ENCODE data around the gene SLC23A1.
"Not testable (repeated sequence)": the region's sequence is repeated elsewhere in the genome, so short reads cannot be mapped to it uniquely, and the experiment has no call there.

SLC23A1 gene

GRCh38 chr5:139389701-139390638, 6.9 kb upstream of the SLC23A1 start, which contains the start of gene MZB1:
MZB1 (minus strand) TSS chr5:139389913; CDS start chr5:139389856, 57 bp downstream.
- FAIRE-seq (no peak), DNase-seq (ENCODE audit: insufficient read length, low spot score) (no peak)
- no peak for TF ChIP-seq POLR2A (IDR thresholded peaks at IDR 0.05; ENCODE audit: low read depth, low read length)

- FAIRE-seq = no peak
- no peak for DNase-seq (ENCODE audit: insufficient read length, low spot score)
Measured at GRCh38 chr5:139388198-139388821, 5.2 kb upstream of the SLC23A1 start.

GRCh38 chr5:139387611-139388197, 4.6 kb upstream of the SLC23A1 start:
- DNase-seq (ENCODE audit: insufficient read length, low spot score) (no peak), FAIRE-seq (no peak)
- TF ChIP-seq POLR2A (IDR thresholded peaks at IDR 0.05; ENCODE audit: low read depth, low read length) = no peak

More at GRCh38 chr5:139388198-139388821, 5.2 kb upstream of the SLC23A1 start:
- no peak for TF ChIP-seq POLR2A (IDR thresholded peaks at IDR 0.05; ENCODE audit: low read depth, low read length)

GRCh38 chr5:139386956-139387355, 3.9 kb upstream of the SLC23A1 start:
- DNase-seq (ENCODE audit: insufficient read length, low spot score); FAIRE-seq: not testable (repeated sequence)

- DNase-seq (ENCODE audit: insufficient read length, low spot score) (no peak), FAIRE-seq (no peak)
- TF ChIP-seq POLR2A (IDR thresholded peaks at IDR 0.05; ENCODE audit: low read depth, low read length) = no peak
Measured at GRCh38 chr5:139386050-139386438, 2.9 kb upstream of the SLC23A1 start.

GRCh38 chr5:139385061-139386049, 2.3 kb upstream of the SLC23A1 start:
- no peak for TF ChIP-seq POLR2A (IDR thresholded peaks at IDR 0.05; ENCODE audit: low read depth, low read length)
- no peak for FAIRE-seq
- DNase-seq (ENCODE audit: insufficient read length, low spot score) = no peak

- FAIRE-seq (no peak), DNase-seq (ENCODE audit: insufficient read length, low spot score) (no peak)
- TF ChIP-seq POLR2A (IDR thresholded peaks at IDR 0.05; ENCODE audit: low read depth, low read length) = no peak
Measured at GRCh38 chr5:139384591-139385051, 1.5 kb upstream of the SLC23A1 start.

- TF ChIP-seq POLR2A (IDR thresholded peaks at IDR 0.05; ENCODE audit: low read depth, low read length) = no peak
- FAIRE-seq (no peak), DNase-seq (ENCODE audit: insufficient read length, low spot score) (no peak)
Measured at GRCh38 chr5:139383993-139384590, 995 bp upstream of the SLC23A1 start.

GRCh38 chr5:139382807-139383206, 290 bp downstream of the SLC23A1 start:
- FAIRE-seq (no peak), DNase-seq (ENCODE audit: insufficient read length, low spot score) (no peak)
- TF ChIP-seq POLR2A (IDR thresholded peaks at IDR 0.05; ENCODE audit: low read depth, low read length) = no peak

- DNase-seq (ENCODE audit: insufficient read length, low spot score) (no peak), FAIRE-seq (no peak)
- no peak for TF ChIP-seq POLR2A (IDR thresholded peaks at IDR 0.05; ENCODE audit: low read depth, low read length)
Measured at GRCh38 chr5:139381837-139382761, 998 bp downstream of the SLC23A1 start.

- FAIRE-seq (no peak), DNase-seq (ENCODE audit: insufficient read length, low spot score) (no peak)
- no peak for TF ChIP-seq POLR2A (IDR thresholded peaks at IDR 0.05; ENCODE audit: low read depth, low read length)
Measured at GRCh38 chr5:139379626-139380449, 3.3 kb downstream of the SLC23A1 start.

Measured in H54 (cell line).